ENCODE measurements around the gene AGK. TPM values are rescaled to one million over a fixed set of nuclear protein-coding genes. Genes with fewer than 3 reads are reported as not detected.

The AGK gene
- total RNA-seq, 1 experiment from 2014 or later, result 44.1 TPM

DNA sequence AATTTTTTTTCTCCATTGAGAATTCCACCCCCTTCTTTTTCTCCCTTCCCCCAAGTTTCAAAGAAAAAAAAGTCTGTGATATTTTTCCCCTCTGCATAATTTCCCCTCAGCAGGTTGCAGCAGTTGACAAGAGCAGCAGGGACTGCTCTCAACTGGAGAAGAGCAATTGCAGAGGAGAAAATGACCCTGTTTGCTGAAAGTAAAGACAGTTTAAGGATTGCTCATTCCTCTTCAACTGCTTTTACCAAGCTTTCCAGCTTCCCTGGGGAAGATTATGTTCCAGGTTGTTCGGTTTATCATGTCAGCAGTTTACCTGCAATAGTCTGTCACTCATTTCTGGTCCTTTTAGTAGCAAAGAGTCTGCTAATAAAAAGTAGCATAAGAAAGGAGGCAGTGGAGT is 16.2 kb downstream of the AGK start:
- H3K4me1 ChIP-seq (replicated peaks; ENCODE audit: insufficient read depth), result no peaks in the 10 kb centered on the region
- H3K9me3 ChIP-seq (ENCODE audit: insufficient read depth, low read depth), result no peaks in the 10 kb centered on the region
- no peak for DNase-seq
- no peak overlapping the region for H3K4me2 ChIP-seq
- POLR2A ChIA-PET (ENCODE audit: unreplicated experiment), result interaction anchor here (0.6 kb wide), 1 partner anchor 170 kb away, joined by 4 read pairs; no protein-coding TSS in a partner anchor
- H3K4me3 ChIP-seq, result no peak overlapping the region
- no peak for TF ChIP-seq EZH2 (IDR thresholded peaks at IDR 0.05; ENCODE audit: low read depth)
- TF ChIP-seq, protein P1, sequence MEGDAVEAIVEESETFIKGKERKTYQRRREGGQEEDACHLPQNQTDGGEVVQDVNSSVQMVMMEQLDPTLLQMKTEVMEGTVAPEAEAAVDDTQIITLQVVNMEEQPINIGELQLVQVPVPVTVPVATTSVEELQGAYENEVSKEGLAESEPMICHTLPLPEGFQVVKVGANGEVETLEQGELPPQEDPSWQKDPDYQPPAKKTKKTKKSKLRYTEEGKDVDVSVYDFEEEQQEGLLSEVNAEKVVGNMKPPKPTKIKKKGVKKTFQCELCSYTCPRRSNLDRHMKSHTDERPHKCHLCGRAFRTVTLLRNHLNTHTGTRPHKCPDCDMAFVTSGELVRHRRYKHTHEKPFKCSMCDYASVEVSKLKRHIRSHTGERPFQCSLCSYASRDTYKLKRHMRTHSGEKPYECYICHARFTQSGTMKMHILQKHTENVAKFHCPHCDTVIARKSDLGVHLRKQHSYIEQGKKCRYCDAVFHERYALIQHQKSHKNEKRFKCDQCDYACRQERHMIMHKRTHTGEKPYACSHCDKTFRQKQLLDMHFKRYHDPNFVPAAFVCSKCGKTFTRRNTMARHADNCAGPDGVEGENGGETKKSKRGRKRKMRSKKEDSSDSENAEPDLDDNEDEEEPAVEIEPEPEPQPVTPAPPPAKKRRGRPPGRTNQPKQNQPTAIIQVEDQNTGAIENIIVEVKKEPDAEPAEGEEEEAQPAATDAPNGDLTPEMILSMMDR (conservative IDR thresholded peaks at IDR 0.05), result no peak
- intact Hi-C loops (cut with micrococcal nuclease; ENCODE audit: unreplicated experiment), result no loop called here
- H3K9me2 ChIP-seq (ENCODE audit: insufficient read depth), result no peaks in the 10 kb centered on the region
- no peaks in the 10 kb centered on the region for H3K27me3 ChIP-seq (ENCODE audit: insufficient read depth, low read depth)
- H4K20me1 ChIP-seq (ENCODE audit: insufficient read depth), result no peaks in the 10 kb centered on the region; the same call in 1 of the 2 replicates
- no peaks in the 10 kb centered on the region for H3K79me2 ChIP-seq (ENCODE audit: low read depth)
- H3K27ac ChIP-seq, result no peak overlapping the region
- no TSS peak for BruUV-seq (replicated peaks)
- no peaks in the 10 kb centered on the region for H3F3A ChIP-seq (ENCODE audit: insufficient read depth, low read depth)
- CTCF ChIA-PET, result no interaction called here
- H3K36me3 ChIP-seq (ENCODE audit: low read depth), result no peaks in the 10 kb centered on the region
- H2AFZ ChIP-seq, result no peak overlapping the region

DNA sequence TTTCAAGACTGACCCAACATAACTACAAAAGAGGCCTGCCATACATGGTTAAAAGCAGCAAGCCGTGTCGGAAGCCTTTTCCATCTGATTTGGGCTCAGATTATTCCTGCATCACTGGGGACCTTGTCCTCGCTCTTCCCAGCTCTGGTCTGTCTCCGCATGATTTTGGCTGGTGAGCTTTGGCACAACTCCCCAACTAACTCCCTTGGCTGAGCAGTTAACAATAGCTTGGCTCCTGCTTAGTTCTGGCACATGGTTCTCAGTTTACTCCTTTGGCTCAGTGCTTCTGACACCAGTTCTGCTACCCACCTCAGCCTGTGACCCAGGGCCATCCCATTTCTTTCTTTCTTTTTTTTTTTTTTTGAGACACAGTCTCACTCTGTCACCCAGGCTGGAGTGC is 17.0 kb downstream of the AGK start:
- BruUV-seq (replicated peaks), result no TSS peak
- intact Hi-C loops (cut with micrococcal nuclease; ENCODE audit: unreplicated experiment), result no loop called here
- no peak for DNase-seq
- Histone ChIP-seq H3K4me3 (no peak overlapping the region), H3K4me2 (no peak overlapping the region), H3F3A (ENCODE audit: insufficient read depth, low read depth) (no peaks in the 10 kb centered on the region), H2AFZ (no peak overlapping the region), H3K9me3 (ENCODE audit: insufficient read depth, low read depth) (no peaks in the 10 kb centered on the region), H3K79me2 (ENCODE audit: low read depth) (no peaks in the 10 kb centered on the region), H4K20me1 (ENCODE audit: insufficient read depth) (no peaks in the 10 kb centered on the region; the same call in 1 of the 2 replicates), H3K27ac (no peak overlapping the region), H3K27me3 (ENCODE audit: insufficient read depth, low read depth) (no peaks in the 10 kb centered on the region), H3K4me1 (replicated peaks; ENCODE audit: insufficient read depth) (no peaks in the 10 kb centered on the region), H3K9me2 (ENCODE audit: insufficient read depth) (no peaks in the 10 kb centered on the region), H3K36me3 (ENCODE audit: low read depth) (no peaks in the 10 kb centered on the region)
- ChIA-PET POLR2A (ENCODE audit: unreplicated experiment) (no interaction called here), CTCF (no interaction called here)
- TF ChIP-seq EZH2 (IDR thresholded peaks at IDR 0.05; ENCODE audit: low read depth), result no peak
- TF ChIP-seq, protein P1 (conservative IDR thresholded peaks at IDR 0.05), result no peak

- intact Hi-C loops (cut with micrococcal nuclease; ENCODE audit: unreplicated experiment), result no loop called here
- CTCF ChIA-PET, result no interaction called here
- no TSS peak for BruUV-seq (replicated peaks)
- Histone ChIP-seq H3F3A (ENCODE audit: insufficient read depth, low read depth) (no peaks in the 10 kb centered on the region), H3K4me3 (no peak overlapping the region), H4K20me1 (ENCODE audit: insufficient read depth) (no peaks in the 10 kb centered on the region), H3K79me2 (ENCODE audit: low read depth) (no peaks in the 10 kb centered on the region), H2AFZ (no peak overlapping the region), H3K36me3 (ENCODE audit: low read depth) (peaks cover 15% of the 10 kb centered on the region), H3K9me3 (ENCODE audit: insufficient read depth, low read depth) (peaks cover 21% of the 10 kb centered on the region), H3K4me1 (replicated peaks; ENCODE audit: insufficient read depth) (no peaks in the 10 kb centered on the region), H3K27ac (no peak overlapping the region), H3K27me3 (ENCODE audit: insufficient read depth, low read depth) (no peaks in the 10 kb centered on the region), H3K9me2 (ENCODE audit: insufficient read depth) (no peaks in the 10 kb centered on the region), H3K4me2 (no peak overlapping the region)
- no peak for TF ChIP-seq EZH2 (IDR thresholded peaks at IDR 0.05; ENCODE audit: low read depth)
- TF ChIP-seq, protein P1 (conservative IDR thresholded peaks at IDR 0.05), result no peak
- DNase-seq, result no peak
- POLR2A ChIA-PET (ENCODE audit: unreplicated experiment), result no interaction called here
Measured at GRCh38 chr7:141571059-141571458, 19.8 kb downstream of the AGK start.

Data from PC-9 (cell line).